Psoas muscle (tissue), 8 donors: ENCODE measurements around the gene RAB11B. TPM values are rescaled to one million over a fixed set of nuclear protein-coding genes. Genes with fewer than 3 reads are reported as not detected.
"Not testable (repeated sequence)": the region's sequence is repeated elsewhere in the genome, so short reads cannot be mapped to it uniquely, and the experiment has no call there.

Experiments used
- ATAC-seq, 4 donors: fragments of 200-7000 bp; cut with Tn5 transposase; one replicate each; pipeline ENCODE4 v1.9.1; 2020; ENCODE audit warnings: moderate library complexity in 3 of 4, mild to moderate bottlenecking in 2 of 4
- DNase-seq, 2 donors: peaks; one replicate each; pipeline ENCODE4 v3.0.0-alpha.2; 2020
- H3K27ac ChIP-seq: fragments of 200-600 bp; one replicate; pipeline ENCODE4 v1.8.0; 2022
- H3K27me3 ChIP-seq, 3 donors: fragments of 200-600 bp in 1 of 3; one replicate each; pipeline versions ENCODE4 v1.6.1 to v1.8.0; 2013 to 2022; ENCODE audit warnings: low read length in 2 of 3, mild to moderate bottlenecking in 2 of 3, moderate library complexity in 1 of 3; ENCODE audit not compliant: insufficient read depth in 3 of 3
- H3K36me3 ChIP-seq, 2 donors: fragments of 200-600 bp in 1 of 2; one replicate each; pipeline versions ENCODE4 v1.6.1 to v1.8.0; 2013 to 2022; ENCODE audit warnings: low read depth in 1 of 2, mild to moderate bottlenecking in 1 of 2, moderate library complexity in 1 of 2; ENCODE audit not compliant: insufficient read depth in 1 of 2
- H3K4me1 ChIP-seq: fragments of 200-600 bp; one replicate; pipeline ENCODE4 v1.8.0; 2022
- H3K4me3 ChIP-seq: fragments of 200-600 bp; one replicate; pipeline ENCODE4 v1.8.0; 2022; ENCODE audit warnings: mild to moderate bottlenecking
- H3K9me3 ChIP-seq: fragments of 200-600 bp; one replicate; pipeline ENCODE4 v1.8.0; 2022
- WGBS, 3 donors: extraction: QIAGEN DNeasy Blood & Tissue Kit; methylation state at CpG; one replicate each; pipeline versions ENCODE4 v1.1.6 to v1.1.7; 2013; 5-methylcytosine and 5-hydroxymethylcytosine counted together
- intact Hi-C, 2 donors: fragments of 100-400 bp; cut with DNase I; formaldehyde crosslinking; loops; one replicate each; pipeline versions ENCODE4 v1.11.0 to v1.14.2; 2022
- polyA plus RNA-seq, 3 donors: library from polyadenylated mRNA; stranded (reverse); fragments of 200-250 nt; gene quantifications; one replicate each; pipeline ENCODE4 v1.2.3, GENCODE V29; 2013
- total RNA-seq, 4 donors: library from RNA; stranded (reverse); fragmentation: NEBNext Ultra II Directional in 2 of 4; extraction: Animal tissue kit (Norgen Biotek cat#: 25700) in 2 of 4; gene quantifications; one replicate each; pipeline versions ENCODE4 v1.2.1 to v1.2.4, GENCODE V29; 2021 to 2023
- TF ChIP-seq, protein P1 (sequence below): fragments of 200-600 bp; IDR thresholded peaks from one replicate; pipeline ENCODE4 v1.8.0; 2022; ENCODE audit warnings: antibody characterized with exemption
- donor health status: healthy with polysubstance abuse.
- donor health status: DM: no; HTN: no; CAD: no; lungs with moderate emphysema.
- donor health status: Bipolar disorder and iron deficiency.
- donor health status: healthy.
- donor health status: DM: yes; HTN: yes; CAD: no.
- donor health status: DM: no; HTN: no; CAD: no.
- donor health status: DM: no; HTN: no; CAD: no.
- donor health status: DM: yes; HTN: yes; CAD: no.

RAB11B gene
- total and polyA plus RNA-seq, 7 donors = 43.9 to 130 (median 77.1) TPM

DNA sequence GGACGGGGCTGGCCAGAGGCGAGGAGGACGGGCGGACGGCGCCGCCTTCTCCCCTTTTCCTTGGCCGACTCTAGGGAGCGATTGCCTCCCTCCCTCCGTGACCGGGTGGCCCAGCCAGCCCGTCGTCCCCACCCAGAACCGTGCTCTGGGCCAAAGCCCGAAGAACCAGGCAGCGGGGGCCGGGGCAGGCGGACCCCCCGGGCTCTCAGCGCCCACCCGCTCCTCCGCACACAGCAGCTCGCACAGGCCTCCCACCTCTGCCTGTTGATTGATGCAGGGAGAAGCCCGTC lies 13.6 kb downstream of the RAB11B start:
- TF ChIP-seq, protein P1, sequence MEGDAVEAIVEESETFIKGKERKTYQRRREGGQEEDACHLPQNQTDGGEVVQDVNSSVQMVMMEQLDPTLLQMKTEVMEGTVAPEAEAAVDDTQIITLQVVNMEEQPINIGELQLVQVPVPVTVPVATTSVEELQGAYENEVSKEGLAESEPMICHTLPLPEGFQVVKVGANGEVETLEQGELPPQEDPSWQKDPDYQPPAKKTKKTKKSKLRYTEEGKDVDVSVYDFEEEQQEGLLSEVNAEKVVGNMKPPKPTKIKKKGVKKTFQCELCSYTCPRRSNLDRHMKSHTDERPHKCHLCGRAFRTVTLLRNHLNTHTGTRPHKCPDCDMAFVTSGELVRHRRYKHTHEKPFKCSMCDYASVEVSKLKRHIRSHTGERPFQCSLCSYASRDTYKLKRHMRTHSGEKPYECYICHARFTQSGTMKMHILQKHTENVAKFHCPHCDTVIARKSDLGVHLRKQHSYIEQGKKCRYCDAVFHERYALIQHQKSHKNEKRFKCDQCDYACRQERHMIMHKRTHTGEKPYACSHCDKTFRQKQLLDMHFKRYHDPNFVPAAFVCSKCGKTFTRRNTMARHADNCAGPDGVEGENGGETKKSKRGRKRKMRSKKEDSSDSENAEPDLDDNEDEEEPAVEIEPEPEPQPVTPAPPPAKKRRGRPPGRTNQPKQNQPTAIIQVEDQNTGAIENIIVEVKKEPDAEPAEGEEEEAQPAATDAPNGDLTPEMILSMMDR = no peak
- H3K4me3 ChIP-seq = no peak overlapping the region
- no peaks in the 10 kb centered on the region for H3K9me3 ChIP-seq
- peaks cover 5 to 59% of the 10 kb centered on the region in 2 donors for H3K36me3 ChIP-seq
- no peaks in the 10 kb centered on the region for H3K4me1 ChIP-seq
- DNase-seq = peak in 1 of 2 donors; percentile 39
- H3K27me3 ChIP-seq = no peaks in the 10 kb centered on the region
- ATAC-seq = peak in 1 of 4 donors; percentile 11
- WGBS, 3 donors = 87 to 90% (median 89%) methylated on average over 23 to 24 of the region's 24 CpGs
- H3K27ac ChIP-seq = no peak overlapping the region
- intact Hi-C loops = no loop called here

DNA sequence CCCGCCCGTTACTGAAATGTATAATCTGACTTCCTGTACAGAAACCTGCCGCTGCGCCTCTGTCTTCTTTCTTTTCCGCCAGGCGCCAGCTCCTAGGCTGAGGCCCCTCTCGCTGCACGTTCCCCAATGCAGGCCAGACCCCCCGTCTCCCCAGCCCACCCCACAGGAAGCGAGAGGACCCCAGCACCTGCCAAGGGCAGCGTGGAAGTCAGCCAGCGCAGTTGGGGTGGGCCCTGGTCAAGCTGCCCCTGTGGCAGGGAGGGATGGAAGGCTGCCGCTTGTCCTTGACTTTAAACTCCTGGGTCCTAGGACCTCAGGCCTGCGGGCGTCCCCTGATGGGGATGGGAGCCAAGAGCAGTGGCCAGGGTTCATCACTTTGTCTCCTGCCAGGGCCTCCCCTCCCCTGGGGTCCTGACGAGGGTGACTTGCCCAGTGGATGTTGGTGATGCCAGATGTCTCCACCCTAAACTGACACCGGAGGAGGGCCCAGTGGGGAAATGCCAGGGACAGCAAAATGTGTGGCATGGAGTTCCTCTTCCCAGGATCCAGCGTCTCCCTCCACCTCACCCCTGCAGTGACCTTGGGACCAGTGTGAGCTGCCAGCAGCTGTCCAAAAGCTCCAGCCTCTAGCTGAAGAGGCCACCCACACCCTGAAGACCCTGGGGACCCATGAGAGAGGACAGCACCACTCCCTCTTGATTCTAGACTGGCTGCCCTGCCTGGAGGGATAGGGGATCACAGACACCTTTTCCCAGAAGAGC lies 14.4 kb downstream of the RAB11B start:
- intact Hi-C loops = no loop called here

DNA sequence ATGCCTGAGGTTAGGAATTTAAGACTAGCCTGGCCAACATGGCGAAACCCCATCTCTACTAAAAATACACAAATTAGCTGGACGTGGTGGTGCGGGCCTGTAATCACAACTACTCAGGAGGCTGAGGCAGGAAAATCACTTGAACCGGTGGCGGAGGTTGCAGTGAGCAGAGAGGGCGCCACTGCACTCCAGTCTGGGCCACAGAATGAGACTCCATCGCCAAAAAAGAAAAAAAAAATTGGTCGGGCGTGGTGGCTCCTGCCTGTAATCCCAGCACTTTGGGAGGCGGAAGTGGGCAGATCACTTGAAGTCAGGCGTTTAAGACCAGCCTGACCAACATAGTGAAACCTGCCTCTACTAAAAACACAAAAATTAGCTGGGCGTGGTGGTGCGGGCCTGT lies 20.6 kb downstream of the RAB11B start:
- not testable (repeated sequence) for H3K27ac ChIP-seq, H3K27me3 ChIP-seq, H3K4me1 ChIP-seq, H3K9me3 ChIP-seq, DNase-seq, H3K4me3 ChIP-seq, H3K36me3 ChIP-seq, ATAC-seq
- intact Hi-C loops = loop anchor here (5.0 kb wide), 2 partner anchors 37 to 167 kb away; partner anchors contain the start of gene MYO1F (in 1 of the 2)
- 79 to 82% (median 81%) methylated on average over 13 of the region's 13 CpGs for WGBS, 3 donors

More for the DNA sequence above, 14.4 kb downstream of the RAB11B start:
- ATAC-seq (peak in 3 of 4 donors; percentile 29 to 62 (median 30)), DNase-seq (peak in 1 of 2 donors; percentile 47)
- Histone ChIP-seq H3K9me3 (no peaks in the 10 kb centered on the region), H3K36me3 (peaks cover 5 to 54% of the 10 kb centered on the region in 2 donors), H3K27ac (no peak overlapping the region), H3K4me3 (no peak overlapping the region), H3K4me1 (no peaks in the 10 kb centered on the region), H3K27me3 (no peaks in the 10 kb centered on the region)
- TF ChIP-seq, protein P1 = no peak
- WGBS, 3 donors = 72 to 78% (median 74%) methylated on average over 18 of the region's 18 CpGs

DNA sequence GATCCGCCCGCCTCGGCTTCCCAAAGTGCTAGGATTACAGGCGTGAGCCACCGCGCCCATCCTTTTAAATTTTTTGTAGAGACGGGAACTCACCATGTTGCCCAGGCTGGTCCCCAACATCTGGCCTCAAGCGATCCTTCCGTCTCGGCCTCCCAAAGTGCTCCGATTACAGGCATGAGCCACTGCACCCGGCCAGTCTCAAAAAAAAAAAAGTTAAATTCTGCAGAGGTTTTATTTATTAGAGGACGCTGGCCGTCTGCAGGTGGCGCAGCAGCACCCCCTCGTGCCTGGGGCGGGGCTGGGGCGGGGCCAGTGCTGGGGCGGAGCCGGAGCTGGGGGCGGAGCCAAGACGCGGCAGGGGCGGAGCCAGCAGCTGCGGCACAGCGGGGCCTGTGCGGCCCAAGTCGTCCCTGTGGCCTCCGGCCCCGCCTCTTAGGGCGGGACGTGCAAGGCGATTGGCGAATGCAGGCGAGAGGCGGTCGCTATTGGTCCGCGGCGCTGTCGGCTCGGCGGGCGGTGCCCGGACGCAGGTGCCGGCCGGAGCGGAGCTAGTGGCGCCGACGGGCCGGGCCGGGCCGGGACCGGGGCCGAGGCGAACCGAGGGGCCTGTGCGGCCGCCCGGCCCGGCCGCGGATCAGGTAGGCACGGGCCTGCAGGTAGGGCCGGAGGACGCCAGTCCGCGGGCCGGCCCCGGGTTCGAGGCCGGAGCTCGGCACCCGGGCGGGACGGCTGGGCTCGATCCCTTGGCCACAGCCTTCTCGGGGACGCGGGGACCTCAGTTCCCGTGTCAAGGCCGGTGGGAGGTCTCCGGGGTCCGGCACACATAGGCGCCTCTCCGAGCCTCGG lies 22.8 kb downstream of the RAB11B start, which contains the start of gene MARCHF2:
MARCHF2 (plus strand) TSS at position 523 of the 846 bp plus-strand sequence. CDS start 8,536 bp downstream, outside the sequence.
- Histone ChIP-seq H3K36me3 (peaks cover 0 to 2% of the 10 kb centered on the region in 2 donors), H3K4me1 (peaks cover 16% of the 10 kb centered on the region), H3K4me3 (peak within 1 kb of the TSS; percentile 92), H3K9me3 (no peaks in the 10 kb centered on the region), H3K27ac (peak within 1 kb of the TSS; percentile 87), H3K27me3 (no peaks in the 10 kb centered on the region)
- intact Hi-C loops = loop anchor here (1.0 to 5.0 kb wide), 4 partner anchors 34 to 164 kb away; partner anchors contain the start of gene MYO1F (in 1 of the 2)
- 2 to 7% (median 3%) methylated on average over 51 to 89 of the region's 89 CpGs for WGBS, 3 donors
- TF ChIP-seq, protein P1 = peak; percentile 52
- peak; percentile 99 to 100 (median 99) for ATAC-seq
- DNase-seq = peak; percentile 97 to 99

DNA sequence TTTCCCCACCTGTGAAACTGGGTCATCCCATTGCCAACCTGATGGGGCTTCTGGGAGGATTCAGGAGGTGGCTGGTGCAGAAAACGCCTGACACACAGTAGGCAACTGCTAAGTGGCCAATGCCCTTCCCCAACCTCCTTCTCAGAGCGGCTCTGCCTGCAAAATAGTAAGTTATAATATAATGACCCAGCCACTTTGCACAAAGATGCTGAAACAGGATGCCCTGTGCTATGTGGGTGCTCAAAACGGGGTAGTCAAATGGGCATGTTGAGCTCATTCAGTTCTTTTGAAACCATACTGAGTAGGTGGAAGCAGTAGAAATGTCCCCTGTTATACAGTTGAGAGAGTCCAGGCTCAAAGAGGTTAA lies 23.5 kb downstream of the RAB11B start:
- WGBS, 3 donors = 15 to 26% (median 16%) methylated on average over 3 of the region's 3 CpGs
- H3K9me3 ChIP-seq = no peaks in the 10 kb centered on the region
- no peak for ATAC-seq
- peak overlapping the region; percentile 87 for H3K27ac ChIP-seq
- H3K4me3 ChIP-seq = peak overlapping the region; percentile 92
- intact Hi-C loops = loop anchor here (1.0 to 5.0 kb wide), 4 partner anchors 34 to 164 kb away; partner anchors contain the start of gene MYO1F (in 1 of the 2)
- H3K27me3 ChIP-seq = no peaks in the 10 kb centered on the region
- no peak for DNase-seq
- peaks cover 21% of the 10 kb centered on the region for H3K4me1 ChIP-seq
- peaks cover 0 to 2% of the 10 kb centered on the region in 2 donors for H3K36me3 ChIP-seq
- TF ChIP-seq, protein P1 = no peak
